NCI-H1105 (cell line): ENCODE data around the gene STAMBP.

Experiments
- DNase-seq: peaks from one replicate; lab custom pipeline; 2025; lab: John Stamatoyannopoulos, UW

Gene STAMBP

GRCh38 chr2:73906847-73907505 lies 78.2 kb downstream of the STAMBP start:
- DNase-seq = no peak

GRCh38 chr2:73907840-73908452 lies 79.2 kb downstream of the STAMBP start:
- DNase-seq = no peak

- no peak for DNase-seq
Measured at GRCh38 chr2:73908689-73909652, 80.2 kb downstream of the STAMBP start.

GRCh38 chr2:73910873-73911547 lies 82.2 kb downstream of the STAMBP start:
- DNase-seq = no peak

- no peak for DNase-seq
Measured at GRCh38 chr2:73911548-73912208, 82.9 kb downstream of the STAMBP start.

- no peak for DNase-seq
Measured at GRCh38 chr2:73913414-73914054, 84.8 kb downstream of the STAMBP start.

GRCh38 chr2:73914667-73915066 lies 85.9 kb downstream of the STAMBP start:
- no peak for DNase-seq

GRCh38 chr2:73915437-73915993 lies 86.8 kb downstream of the STAMBP start:
- no peak for DNase-seq

- DNase-seq = no peak
Measured at GRCh38 chr2:73916666-73917065, 87.9 kb downstream of the STAMBP start.

GRCh38 chr2:73917296-73917695 lies 88.5 kb downstream of the STAMBP start:
- no peak for DNase-seq

- no peak for DNase-seq
Measured at GRCh38 chr2:73917696-73918207, 89.0 kb downstream of the STAMBP start.

GRCh38 chr2:73918856-73919255 lies 90.1 kb downstream of the STAMBP start:
- DNase-seq = no peak

GRCh38 chr2:73919596-73920228 lies 91.0 kb downstream of the STAMBP start:
- DNase-seq = no peak

- no peak for DNase-seq
Measured at GRCh38 chr2:73920577-73921545, 92.1 kb downstream of the STAMBP start.

- no peak for DNase-seq
Measured at GRCh38 chr2:73921581-73921980, 92.8 kb downstream of the STAMBP start.

- no peak for DNase-seq
Measured at GRCh38 chr2:73922681-73923080, 93.9 kb downstream of the STAMBP start.
